ENCODE results near the gene NEDD9.

The NEDD9 gene

GRCh38 chr6:11232193-11232769 is at the start of gene NEDD9:
TSS of gene NEDD9 (minus strand) at chr6:11232668. CDS start at chr6:11232515, 153 bp downstream.
- peak; percentile 76 for DNase-seq (ENCODE audit: low read depth)

- DNase-seq (ENCODE audit: low read depth): no peak
Measured at GRCh38 chr6:11282245-11282644, 49.8 kb upstream of the NEDD9 start.

- DNase-seq (ENCODE audit: low read depth): no peak
Measured at GRCh38 chr6:11280394-11280793, 47.9 kb upstream of the NEDD9 start.

GRCh38 chr6:11279284-11279689 is 46.8 kb upstream of the NEDD9 start:
- no peak for DNase-seq (ENCODE audit: low read depth)

- no peak for DNase-seq (ENCODE audit: low read depth)
Measured at GRCh38 chr6:11278207-11278559, 45.7 kb upstream of the NEDD9 start.

- DNase-seq (ENCODE audit: low read depth): peak; percentile 16
Measured at GRCh38 chr6:11277275-11278206, 45.1 kb upstream of the NEDD9 start.

GRCh38 chr6:11276911-11277274 is 44.4 kb upstream of the NEDD9 start:
- DNase-seq (ENCODE audit: low read depth): no peak

- no peak for DNase-seq (ENCODE audit: low read depth)
Measured at GRCh38 chr6:11276228-11276627, 43.8 kb upstream of the NEDD9 start.

- no peak for DNase-seq (ENCODE audit: low read depth)
Measured at GRCh38 chr6:11275598-11275997, 43.1 kb upstream of the NEDD9 start.

- no peak for DNase-seq (ENCODE audit: low read depth)
Measured at GRCh38 chr6:11273406-11274065, 41.1 kb upstream of the NEDD9 start.

- DNase-seq (ENCODE audit: low read depth): no peak
Measured at GRCh38 chr6:11272491-11273192, 40.2 kb upstream of the NEDD9 start.

- peak; percentile 13 for DNase-seq (ENCODE audit: low read depth)
Measured at GRCh38 chr6:11271228-11272020, 39.0 kb upstream of the NEDD9 start.

GRCh38 chr6:11270030-11271027 is 37.9 kb upstream of the NEDD9 start:
- no peak for DNase-seq (ENCODE audit: low read depth)

GRCh38 chr6:11268978-11269377 is 36.5 kb upstream of the NEDD9 start:
- DNase-seq (ENCODE audit: low read depth): no peak

- DNase-seq (ENCODE audit: low read depth): no peak
Measured at GRCh38 chr6:11266926-11267325, 34.5 kb upstream of the NEDD9 start.

- DNase-seq (ENCODE audit: low read depth): no peak
Measured at GRCh38 chr6:11265932-11266331, 33.5 kb upstream of the NEDD9 start.

GRCh38 chr6:11264100-11264499 is 31.6 kb upstream of the NEDD9 start:
- no peak for DNase-seq (ENCODE audit: low read depth)

- peak; percentile 45 for DNase-seq (ENCODE audit: low read depth)
Measured at GRCh38 chr6:11263291-11263775, 30.9 kb upstream of the NEDD9 start.

- no peak for DNase-seq (ENCODE audit: low read depth)
Measured at GRCh38 chr6:11262242-11262641, 29.8 kb upstream of the NEDD9 start.
